Hematopoietic multipotent progenitor cell treated with erythropoietin and hydrocortisone succinate and interleukin-3 and kit ligand, for 8 days (in vitro differentiated cells): ENCODE measurements around the gene SORBS1.
A peak's percentile ranks its signal among the peaks of the same experiment; 100 is the strongest.

Source experiments
- DNase-seq: peaks from one replicate; pipeline ENCODE4 v3.0.0-alpha.2; 2015

Gene SORBS1

GRCh38 chr10:95457319-95457886 lies 103.8 kb downstream of the SORBS1 start:
- DNase-seq: no peak

- no peak for DNase-seq
These were observed 104.7 kb downstream of the SORBS1 start for GRCh38 chr10:95456516-95456915.

- DNase-seq: no peak
These were observed 106.2 kb downstream of the SORBS1 start for GRCh38 chr10:95454940-95455339.

GRCh38 chr10:95454356-95454755 lies 106.8 kb downstream of the SORBS1 start:
- no peak for DNase-seq

GRCh38 chr10:95451568-95452524 lies 109.3 kb downstream of the SORBS1 start:
- no peak for DNase-seq

- DNase-seq: no peak
These were observed 110.0 kb downstream of the SORBS1 start for GRCh38 chr10:95451150-95451549.

- no peak for DNase-seq
These were observed 111.0 kb downstream of the SORBS1 start for GRCh38 chr10:95450188-95450587.

GRCh38 chr10:95447685-95448084 lies 113.5 kb downstream of the SORBS1 start:
- DNase-seq: peak; percentile 13

GRCh38 chr10:95445837-95446486 lies 115.2 kb downstream of the SORBS1 start:
- DNase-seq: peak; percentile 90

GRCh38 chr10:95445223-95445836 lies 115.8 kb downstream of the SORBS1 start:
- no peak for DNase-seq

- DNase-seq: no peak
These were observed 116.4 kb downstream of the SORBS1 start for GRCh38 chr10:95444792-95445191.

- DNase-seq: no peak
These were observed 117.5 kb downstream of the SORBS1 start for GRCh38 chr10:95443636-95444035.

GRCh38 chr10:95442341-95442740 lies 118.8 kb downstream of the SORBS1 start:
- DNase-seq: no peak

GRCh38 chr10:95441547-95441923 lies 119.6 kb downstream of the SORBS1 start:
- no peak for DNase-seq

GRCh38 chr10:95440756-95441546 lies 120.2 kb downstream of the SORBS1 start:
- DNase-seq: no peak

GRCh38 chr10:95440038-95440725 lies 121.0 kb downstream of the SORBS1 start:
- DNase-seq: no peak

GRCh38 chr10:95438781-95439180 lies 122.4 kb downstream of the SORBS1 start:
- no peak for DNase-seq

- DNase-seq: no peak
These were observed 123.5 kb downstream of the SORBS1 start for GRCh38 chr10:95437669-95438068.

GRCh38 chr10:95435548-95436279 lies 125.5 kb downstream of the SORBS1 start:
- DNase-seq: no peak

- DNase-seq: no peak
These were observed 126.6 kb downstream of the SORBS1 start for GRCh38 chr10:95434583-95434982.

- DNase-seq: no peak
These were observed 129.2 kb downstream of the SORBS1 start for GRCh38 chr10:95431900-95432342.
